Kidney (tissue), 14 donors: ENCODE data around the gene ME3. TPM values are rescaled to one million over a fixed set of nuclear protein-coding genes. Genes with fewer than 3 reads are reported as not detected.

Experiments used
- DNase-seq, 5 donors: peaks; one replicate each; pipeline ENCODE4 v3.0.0-alpha.2; 2013 to 2020
- FAIRE-seq: peaks from 2 replicates; lab custom pipeline; 2012; peaks lifted over from hg19 to GRCh38; lab: Jason Lieb, UNC
- H3K27ac ChIP-seq, 2 donors: one replicate each; pipeline ENCODE4 v1.7.0; 2013; ENCODE audit warnings: low read depth in 2 of 2, low read length in 2 of 2, inconsistent platforms in 1 of 2
- H3K27me3 ChIP-seq: one replicate; pipeline ENCODE4 v1.7.1; 2013; ENCODE audit warnings: low read length, inconsistent platforms; ENCODE audit not compliant: control insufficient read depth, insufficient read depth
- H3K36me3 ChIP-seq, 3 donors: one replicate each; pipeline versions ENCODE4 v1.7.0 to v1.7.1; 2013; ENCODE audit warnings: low read length in 3 of 3, control low read depth in 1 of 3, inconsistent platforms in 1 of 3; ENCODE audit not compliant: insufficient read depth in 3 of 3, control insufficient read depth in 2 of 3
- H3K4me1 ChIP-seq, 3 donors: one replicate each; pipeline versions ENCODE4 v1.7.0 to v1.7.1; 2013; ENCODE audit warnings: low read length in 3 of 3, inconsistent platforms in 1 of 3, low read depth in 1 of 3; ENCODE audit not compliant: control insufficient read depth in 2 of 3, insufficient read depth in 2 of 3
- H3K4me3 ChIP-seq, 3 donors: one replicate each; pipeline versions ENCODE4 v1.7.0 to v1.8.1; 2013; ENCODE audit warnings: low read length in 3 of 3, control low read depth in 1 of 3, inconsistent platforms in 1 of 3
- H3K9ac ChIP-seq, 3 donors: one replicate each; pipeline versions ENCODE4 v1.7.0 to v1.7.1; 2013; ENCODE audit warnings: low read length in 3 of 3, control low read depth in 1 of 3, inconsistent platforms in 1 of 3
- H3K9me3 ChIP-seq, 3 donors: one replicate each; pipeline versions ENCODE4 v1.7.0 to v1.7.1; 2013; ENCODE audit warnings: low read length in 3 of 3, control low read depth in 1 of 3, inconsistent platforms in 1 of 3; ENCODE audit not compliant: control insufficient read depth in 2 of 3, insufficient read depth in 1 of 3
- CTCF ChIP-seq: IDR thresholded peaks from 3 replicates; pipeline ENCODE4 v1.5.1; 2012; ENCODE audit warnings: mild to moderate bottlenecking, moderate library complexity, borderline replicate concordance; ENCODE audit not compliant: insufficient read depth; ENCODE audit errors: extremely low read depth
- intact Hi-C: fragments of 100-400 bp; cut with DNase I; formaldehyde crosslinking; loops from one replicate; pipeline ENCODE4 v1.11.1; 2022
- polyA plus RNA-seq: library from polyadenylated mRNA; stranded (reverse); fragments of 350-450 nt; fragmentation: Illumina TruSeq; extraction: RNeasy Lipid Tissue Mini Kit (QIAGEN cat#74804); gene quantifications from one replicate; pipeline ENCODE4 v1.2.3, GENCODE V29; 2014; ENCODE audit warnings: low read depth, low replicate concordance; ENCODE audit not compliant: insufficient read depth
- total RNA-seq: library from RNA; stranded (reverse); fragmentation: NEBNext Ultra II Directional; extraction: Animal tissue kit (Norgen Biotek cat#: 25700); gene quantifications from one replicate; pipeline ENCODE4 v1.2.1, GENCODE V29; 2021
- donor health status: control.
- donor health status: control.
- donor health status: control.
- donor health status: control.
- donor health status: control.
- donor health status: DM: yes; HTN: yes; CAD: no.
- donor health status: Normal renal cell carcinoma (clear cell type).

ME3 gene
- total and polyA plus RNA-seq, 2 donors from 2014 or later: 13.2 to 32.2 TPM

- Histone ChIP-seq H3K27me3 (no peaks in the 10 kb centered on the region), H3K36me3 (no peaks in the 10 kb centered on the region), H3K27ac (no peak overlapping the region), H3K4me3 (no peak overlapping the region), H3K9me3 (peaks cover 0 to 6% (median 0%) of the 10 kb centered on the region in 3 donors), H3K9ac (no peak overlapping the region), H3K4me1 (peaks cover 0 to 11% (median 5%) of the 10 kb centered on the region in 3 donors)
- no peak for TF ChIP-seq CTCF
- FAIRE-seq: no peak
- DNase-seq: no peak
- intact Hi-C loops: no loop called here
Observed at GRCh38 chr11:86610559-86611341, 61.7 kb downstream of the ME3 start.

GRCh38 chr11:86608251-86608799, 64.1 kb downstream of the ME3 start:
- Histone ChIP-seq H3K9ac (no peak overlapping the region), H3K36me3 (no peaks in the 10 kb centered on the region), H3K27me3 (no peaks in the 10 kb centered on the region), H3K9me3 (no peaks in the 10 kb centered on the region), H3K4me1 (peaks cover 0 to 11% (median 5%) of the 10 kb centered on the region in 3 donors), H3K27ac (no peak overlapping the region), H3K4me3 (peak overlapping the region in 1 of 3 donors; percentile 55)
- intact Hi-C loops: no loop called here
- TF ChIP-seq CTCF: peak; percentile 82
- DNase-seq (peak; percentile 51 to 84 (median 64)), FAIRE-seq (peak; percentile 86)

- Histone ChIP-seq H3K4me3 (no peak overlapping the region), H3K9ac (peak overlapping the region in 1 of 3 donors; percentile 19), H3K9me3 (no peaks in the 10 kb centered on the region), H3K36me3 (no peaks in the 10 kb centered on the region), H3K4me1 (peaks cover 0 to 11% (median 5%) of the 10 kb centered on the region in 3 donors), H3K27me3 (no peaks in the 10 kb centered on the region), H3K27ac (peak overlapping the region in 1 of 2 donors; percentile 63)
- FAIRE-seq (no peak), DNase-seq (no peak)
- intact Hi-C loops: no loop called here
- TF ChIP-seq CTCF: no peak
Observed at GRCh38 chr11:86606836-86607481, 65.5 kb downstream of the ME3 start.
